Activated CD8-positive, alpha-beta memory T cell treated with anti-CD3 and anti-CD28 coated beads, Interleukin-2, amount 50 U/mL, for 4 hours (primary cell): ENCODE results near the gene MT1B.

Source experiments
- DNase-seq: peaks from one replicate; pipeline ENCODE4 v3.0.0-alpha.2; 2020

MT1B gene

DNA sequence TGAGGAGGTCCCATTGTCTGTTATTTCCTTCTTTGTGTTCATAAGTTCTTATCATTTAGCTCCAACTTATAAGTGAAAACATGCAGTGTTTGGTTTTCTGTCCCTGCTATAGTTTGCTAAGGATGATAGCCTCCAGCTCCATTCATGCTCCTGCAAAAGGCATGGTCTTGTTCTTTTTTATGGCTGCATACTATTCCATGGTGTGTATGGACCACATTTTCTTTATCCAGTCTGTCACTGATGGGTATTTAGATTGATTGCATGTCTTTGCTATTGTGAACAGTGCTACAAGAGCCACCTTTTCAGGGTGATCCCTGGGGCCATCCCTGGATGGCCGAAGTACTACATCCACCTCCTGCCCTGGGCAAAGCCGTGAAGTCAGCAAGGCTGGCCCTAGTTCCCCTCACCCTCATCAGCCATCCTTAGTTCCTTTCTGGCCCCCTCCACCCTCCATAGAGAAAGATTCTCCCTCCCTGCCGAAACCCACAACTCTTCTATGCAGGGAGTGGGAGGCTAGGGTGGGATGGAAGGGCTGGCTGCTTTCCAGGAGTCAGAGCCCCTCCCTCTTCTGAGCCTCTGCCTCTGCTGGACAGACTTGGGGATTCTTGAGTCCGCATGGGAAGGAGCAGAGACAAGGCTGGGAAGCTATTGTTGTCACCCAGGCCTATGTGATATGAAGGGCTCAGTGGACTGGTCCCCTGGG lies 38.9 kb downstream of the MT1B start:
- no peak for DNase-seq

DNA sequence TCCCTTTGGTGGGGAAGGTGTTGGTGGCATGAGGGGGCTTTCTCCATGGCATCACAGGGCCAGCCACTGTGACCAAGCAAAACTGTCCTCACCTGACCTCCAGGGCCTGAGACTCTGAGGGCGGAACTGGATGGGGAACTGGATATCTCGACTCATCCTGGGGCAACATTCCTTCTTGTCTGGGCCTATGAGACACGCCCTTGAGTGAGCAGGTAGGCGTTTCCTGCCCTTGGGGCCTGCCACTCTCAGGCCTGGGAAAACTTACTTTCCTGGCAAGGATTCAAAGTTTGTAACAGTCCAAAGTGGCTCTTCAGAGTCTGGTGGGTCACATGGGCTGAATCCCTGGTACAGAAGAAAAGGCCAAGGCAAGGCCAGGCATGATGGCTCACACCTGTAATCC lies 40.2 kb downstream of the MT1B start:
- no peak for DNase-seq

DNA sequence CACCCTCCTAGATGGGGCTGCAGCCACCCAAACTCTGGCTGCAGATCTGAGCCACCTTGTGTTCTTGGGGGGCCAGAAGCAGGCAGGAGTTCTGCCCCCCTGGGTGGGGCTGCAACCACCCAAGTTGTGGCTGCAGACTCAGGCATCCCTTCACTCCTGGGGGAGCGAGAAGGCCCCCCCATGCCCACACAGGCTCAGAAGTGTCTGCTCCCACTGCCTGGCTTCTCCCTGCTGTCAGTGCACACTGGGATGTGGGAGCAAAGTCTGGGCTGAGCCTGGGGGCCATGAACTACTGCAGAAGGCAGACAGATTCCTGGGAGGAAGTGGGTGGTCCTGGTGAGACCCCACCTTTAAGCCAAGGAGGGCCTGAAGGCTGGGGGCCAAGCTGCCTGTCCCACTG lies 43.6 kb downstream of the MT1B start:
- no peak for DNase-seq

DNA sequence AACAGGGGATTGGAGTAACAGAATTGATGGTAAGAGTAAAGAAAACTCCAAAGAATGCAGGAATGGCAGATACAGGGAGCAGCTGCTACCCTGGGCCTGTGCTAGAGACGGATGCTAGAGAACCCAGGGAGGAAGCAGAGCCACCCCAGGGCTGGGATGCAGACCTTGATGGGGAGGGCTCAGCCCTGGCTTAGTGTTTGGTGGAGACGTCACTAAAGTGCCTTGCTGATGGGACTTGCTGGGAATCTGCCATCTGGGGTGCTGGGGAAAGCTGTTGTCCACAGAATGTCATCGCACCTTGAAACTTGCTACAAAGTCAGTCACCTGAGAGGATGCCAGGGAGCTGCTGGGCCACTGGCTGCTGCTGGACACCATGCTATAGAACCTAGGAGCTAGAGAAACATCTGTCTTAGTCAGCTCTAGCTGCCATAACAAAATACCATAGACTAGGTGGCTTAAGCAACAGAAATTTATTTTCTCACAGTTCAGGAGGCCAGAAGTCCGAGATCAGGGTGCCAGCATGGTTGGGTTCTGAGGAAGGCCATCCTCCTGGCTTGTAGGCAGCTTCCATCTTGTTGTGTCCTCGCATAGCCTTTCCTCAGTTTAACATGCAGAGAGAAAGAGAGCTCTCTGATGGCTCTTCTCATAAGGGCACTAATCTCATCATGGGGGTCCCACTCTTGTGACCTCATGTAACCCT lies 45.9 kb downstream of the MT1B start:
- DNase-seq, result no peak

DNA sequence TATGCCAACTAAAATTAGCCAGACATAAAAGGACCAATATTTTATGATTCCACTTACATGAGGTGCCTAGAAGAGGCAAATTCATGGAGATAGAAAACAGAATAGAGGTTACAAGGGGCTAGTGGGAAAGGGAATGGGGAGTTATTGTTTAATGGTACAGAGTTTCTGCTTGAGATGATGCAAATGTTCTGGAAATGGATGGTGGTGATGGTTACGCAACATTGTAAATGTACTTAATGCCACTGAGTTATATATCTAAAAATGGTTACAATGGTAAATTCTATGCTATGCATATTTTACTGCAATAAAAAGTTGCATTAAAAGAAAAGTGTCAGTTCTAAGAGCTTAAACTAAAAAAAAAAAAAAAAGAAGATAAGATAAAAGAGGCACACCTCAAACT lies 48.5 kb downstream of the MT1B start:
- no peak for DNase-seq

- no peak for DNase-seq
These were observed 48.9 kb downstream of the MT1B start for GRCh38 chr16:56700631-56701030.

DNA sequence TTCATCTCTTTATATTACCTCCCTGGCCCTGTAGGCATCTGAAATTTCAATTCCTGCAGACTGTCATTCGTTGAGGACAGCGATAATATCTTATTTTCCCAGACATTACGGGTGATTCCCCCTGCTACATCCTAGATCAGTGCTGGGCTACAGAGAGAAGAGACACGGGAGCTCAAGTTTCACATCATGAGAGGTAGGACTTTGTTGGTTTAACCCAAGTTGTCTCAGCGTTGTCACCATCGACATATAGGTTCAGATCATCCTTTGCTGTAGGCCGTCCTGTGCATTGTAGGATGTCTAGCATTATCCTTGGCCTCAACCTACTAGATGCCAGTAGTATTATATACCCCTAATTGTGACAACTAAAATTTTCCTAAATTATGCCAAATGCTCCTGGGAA lies 49.8 kb downstream of the MT1B start:
- no peak for DNase-seq
